SH-SY5Y (cell line): ENCODE measurements around the gene CGNL1.

Experiments used
- GATA2 ChIP-seq: IDR thresholded peaks from 2 replicates; pipeline ENCODE4 v1.6.1; 2011; ENCODE audit warnings: mild to moderate bottlenecking, low read depth, low read length
- GATA3 ChIP-seq: IDR thresholded peaks from 2 replicates; pipeline ENCODE4 v1.6.1; 2011; ENCODE audit warnings: low read depth, mild to moderate bottlenecking, low read length, moderate library complexity

Gene CGNL1

GRCh38 chr15:57343048-57343447 lies 33.3 kb upstream of the CGNL1 start:
- TF ChIP-seq GATA3, result no peak
- TF ChIP-seq GATA2, result no peak

GRCh38 chr15:57343498-57343897 lies 32.8 kb upstream of the CGNL1 start:
- no peak for TF ChIP-seq GATA2
- no peak for TF ChIP-seq GATA3

GRCh38 chr15:57344282-57344681 lies 32.0 kb upstream of the CGNL1 start:
- TF ChIP-seq GATA3, result no peak
- no peak for TF ChIP-seq GATA2

- TF ChIP-seq GATA3 (no peak), GATA2 (no peak)
These were observed 30.7 kb upstream of the CGNL1 start for GRCh38 chr15:57345584-57345983.

GRCh38 chr15:57348081-57348480 lies 28.2 kb upstream of the CGNL1 start:
- TF ChIP-seq GATA3 (no peak), GATA2 (no peak)

- TF ChIP-seq GATA2, result no peak
- no peak for TF ChIP-seq GATA3
These were observed 23.6 kb upstream of the CGNL1 start for GRCh38 chr15:57352535-57353316.

- TF ChIP-seq GATA2, result no peak
- no peak for TF ChIP-seq GATA3
These were observed 22.9 kb upstream of the CGNL1 start for GRCh38 chr15:57353317-57353804.

GRCh38 chr15:57354436-57355123 lies 21.7 kb upstream of the CGNL1 start:
- TF ChIP-seq GATA3 (no peak), GATA2 (no peak)

- TF ChIP-seq GATA2 (no peak), GATA3 (no peak)
These were observed 21.0 kb upstream of the CGNL1 start for GRCh38 chr15:57355259-57355658.

- TF ChIP-seq GATA3 (no peak), GATA2 (no peak)
These were observed 20.1 kb upstream of the CGNL1 start for GRCh38 chr15:57356178-57356577.

- TF ChIP-seq GATA3 (no peak), GATA2 (no peak)
These were observed 19.7 kb upstream of the CGNL1 start for GRCh38 chr15:57356636-57357035.

GRCh38 chr15:57357799-57358198 lies 18.5 kb upstream of the CGNL1 start:
- TF ChIP-seq GATA3 (no peak), GATA2 (no peak)

GRCh38 chr15:57358571-57358970 lies 17.7 kb upstream of the CGNL1 start:
- TF ChIP-seq GATA3, result no peak
- no peak for TF ChIP-seq GATA2

GRCh38 chr15:57363661-57364060 lies 12.6 kb upstream of the CGNL1 start:
- TF ChIP-seq GATA3 (no peak), GATA2 (no peak)
